ENCODE results near the gene MOGAT2.
"Not testable (repeated sequence)": the region's sequence is repeated elsewhere in the genome, so short reads cannot be mapped to it uniquely, and the experiment has no call there.

MOGAT2 gene

GRCh38 chr11:75719340-75720239 is 2.0 kb downstream of the MOGAT2 start:
- no peak for DNase-seq

GRCh38 chr11:75720639-75721038 is 3.0 kb downstream of the MOGAT2 start:
- no peak for DNase-seq

- no peak for DNase-seq
These were observed 4.4 kb downstream of the MOGAT2 start for GRCh38 chr11:75721852-75722668.

GRCh38 chr11:75722669-75723042 is 5.0 kb downstream of the MOGAT2 start:
- DNase-seq: no peak

DNA sequence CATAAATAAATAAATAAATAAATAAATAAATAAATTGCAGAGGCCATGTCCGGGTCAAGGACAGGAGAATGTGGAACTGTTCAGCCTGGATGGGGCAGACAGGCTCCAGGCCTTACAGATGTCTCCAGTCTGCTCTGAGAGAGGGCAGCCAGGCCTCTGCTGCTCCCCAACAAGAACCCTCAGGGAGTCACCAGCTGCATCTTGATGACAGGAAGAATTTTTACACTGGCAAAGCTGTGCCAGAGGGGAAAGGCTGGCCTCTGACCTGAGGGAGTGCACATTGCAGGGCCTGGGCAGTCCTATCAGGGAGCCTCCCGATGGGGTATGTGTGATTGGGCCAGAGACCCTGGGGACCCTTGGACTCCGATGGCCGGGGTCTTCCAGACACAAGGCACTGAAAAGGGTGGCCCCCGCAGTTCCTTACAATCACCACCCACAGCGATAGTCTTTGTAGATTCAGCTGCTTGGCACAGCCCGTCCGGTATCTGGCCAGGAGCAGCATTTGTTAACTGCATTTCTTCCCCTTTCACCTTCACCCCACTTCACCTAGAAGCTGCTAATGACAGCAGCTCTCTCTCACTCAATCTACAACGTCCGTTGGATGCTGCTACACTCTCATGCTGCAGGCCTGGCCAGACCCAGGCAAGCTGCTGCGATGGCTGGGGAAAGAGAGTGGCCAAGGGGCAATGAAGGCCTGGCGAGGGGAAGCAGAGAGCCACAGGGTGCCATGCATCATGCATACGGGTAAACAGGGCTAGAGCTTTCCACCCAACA is 8.1 kb downstream of the MOGAT2 start:
- no peak for DNase-seq

DNA sequence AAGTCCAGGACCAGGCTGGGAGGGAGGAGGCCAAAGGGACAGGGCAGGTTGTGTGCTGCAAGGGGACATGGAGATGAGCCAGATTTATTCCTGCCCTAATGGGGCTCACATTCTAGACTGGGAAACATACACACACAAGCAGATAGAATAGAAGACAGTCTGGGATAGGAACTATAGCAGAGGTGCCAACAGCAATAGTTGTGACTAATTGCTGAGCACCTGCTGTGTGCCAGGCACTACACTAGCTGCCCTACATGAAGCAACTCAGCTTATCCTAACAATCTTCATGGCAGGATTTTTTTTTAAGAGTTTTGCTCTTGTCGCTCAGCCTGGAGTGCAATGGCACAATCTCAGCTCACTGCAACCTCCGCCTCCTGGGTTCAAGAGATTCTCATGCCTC is 11.4 kb downstream of the MOGAT2 start:
- no peak for DNase-seq

GRCh38 chr11:75731095-75731494 is 13.5 kb downstream of the MOGAT2 start:
- DNase-seq: no peak

DNA sequence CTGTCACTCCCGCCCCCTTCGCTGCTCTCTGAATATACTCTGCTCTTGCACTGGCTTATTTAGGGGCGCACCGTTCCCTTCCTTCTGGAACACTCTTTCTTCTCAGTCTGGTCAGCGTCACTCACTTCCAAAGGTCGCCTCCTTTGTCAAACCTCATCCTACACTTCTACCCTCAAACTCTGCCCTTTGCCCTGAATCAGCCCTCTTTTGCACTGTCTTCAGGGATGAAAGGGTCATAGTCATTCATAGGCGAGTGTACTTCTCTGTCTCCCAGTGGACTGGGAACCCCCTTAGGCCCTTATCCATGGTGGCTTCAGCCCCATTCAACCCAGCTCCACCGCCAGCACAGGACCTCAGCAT is 15.4 kb downstream of the MOGAT2 start:
- DNase-seq: no peak

GRCh38 chr11:75733431-75734107 is 15.9 kb downstream of the MOGAT2 start:
- DNase-seq: no peak

GRCh38 chr11:75734491-75735180 is 17.0 kb downstream of the MOGAT2 start:
- no peak for DNase-seq

GRCh38 chr11:75735181-75735845 is 17.7 kb downstream of the MOGAT2 start:
- no peak for DNase-seq

DNA sequence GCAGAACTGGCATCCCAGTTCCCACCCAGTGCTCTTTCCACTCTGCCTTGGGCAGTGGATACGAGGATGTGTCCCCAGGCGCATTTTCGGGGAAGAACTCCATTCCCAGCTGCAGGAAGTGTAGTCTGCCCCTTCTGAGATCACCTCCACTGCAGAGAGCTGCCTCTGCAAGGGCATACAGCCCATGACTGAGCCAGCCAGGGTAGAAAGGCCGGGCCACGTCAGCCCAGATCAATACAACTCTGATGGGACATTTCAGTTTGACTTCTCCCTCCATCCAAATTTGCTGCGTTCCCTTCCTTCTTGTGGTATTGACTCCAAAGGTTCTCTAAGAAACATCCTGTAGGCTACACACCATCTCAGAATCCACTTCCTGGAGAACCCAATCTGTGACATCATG is 19.7 kb downstream of the MOGAT2 start:
- no peak for DNase-seq

GRCh38 chr11:75740681-75741080 is 23.0 kb downstream of the MOGAT2 start:
- DNase-seq: no peak

- not testable (repeated sequence) for DNase-seq
These were observed 25.5 kb downstream of the MOGAT2 start for GRCh38 chr11:75743159-75743558.

- DNase-seq: no peak
These were observed 26.3 kb downstream of the MOGAT2 start for GRCh38 chr11:75743711-75744563.

DNA sequence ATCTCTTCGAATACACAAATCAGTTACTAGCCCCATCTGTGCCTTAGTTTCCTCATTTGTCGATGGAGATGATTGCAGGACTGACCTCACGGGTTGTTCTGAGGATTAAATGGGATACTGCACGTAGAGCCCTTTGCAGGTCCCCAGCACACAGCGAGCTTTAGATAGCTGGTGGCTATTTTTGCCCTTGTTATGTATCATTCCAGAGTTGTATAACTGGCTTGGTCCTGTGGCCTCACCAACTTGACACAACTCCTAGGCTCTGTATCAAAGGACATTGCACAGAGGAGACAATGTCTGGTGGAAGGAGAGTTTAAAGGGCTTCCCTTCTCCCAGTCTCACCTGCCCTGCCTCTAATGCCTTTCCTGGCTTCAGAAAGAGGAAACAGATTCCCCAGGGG is 28.2 kb downstream of the MOGAT2 start:
- no peak for DNase-seq

- not testable (repeated sequence) for DNase-seq
These were observed 31.2 kb downstream of the MOGAT2 start for GRCh38 chr11:75748729-75749273.

- not testable (repeated sequence) for DNase-seq
These were observed 37.3 kb downstream of the MOGAT2 start for GRCh38 chr11:75754933-75755332.

DNA sequence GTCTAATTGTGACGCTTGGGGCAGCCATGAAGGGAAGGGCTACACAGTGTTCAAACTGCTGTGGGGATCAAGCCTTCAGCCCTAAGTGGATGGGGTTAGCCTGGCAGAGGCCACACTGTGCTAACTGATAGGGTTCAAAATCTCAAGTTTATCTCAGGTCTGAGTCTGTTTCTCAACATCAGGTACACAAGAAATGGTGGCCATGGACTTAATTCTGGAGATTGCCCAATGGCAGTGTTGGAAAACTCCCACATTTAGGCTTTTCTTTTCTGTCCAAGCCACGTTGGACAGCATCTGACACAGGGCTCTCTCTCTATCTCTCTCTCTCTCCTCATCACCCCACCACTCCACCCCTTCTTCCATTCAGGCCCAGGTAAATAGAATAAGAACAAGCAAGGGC is 40.0 kb downstream of the MOGAT2 start:
- DNase-seq: no peak

- DNase-seq: no peak
These were observed 42.2 kb downstream of the MOGAT2 start for GRCh38 chr11:75759832-75760231.
